ENCODE results near the gene CMTM6. TPM values are rescaled to one million over a fixed set of nuclear protein-coding genes. Genes with fewer than 3 reads are reported as not detected.

The CMTM6 gene
- total RNA-seq, 1 experiment from 2014 or later = 43.5 TPM

GRCh38 chr3:32508711-32509110 lies 6.1 kb upstream of the CMTM6 start:
- H3K56ac ChIP-seq (ENCODE audit: insufficient read length, low read depth, low read length) = no peak overlapping the region
- Mint-ChIP-seq H3K4me3 (no peak overlapping the region), H3K27me3 (ENCODE audit: low read depth) (no peaks in the 10 kb centered on the region), H3K4me1 (peaks cover 5 to 8% of the 10 kb centered on the region in 2 experiments), H3K36me3 (ENCODE audit: insufficient read depth in 1 of 3, low read depth in 3 of 3) (no peaks in the 10 kb centered on the region), H3K9me3 (no peaks in the 10 kb centered on the region), H3K27ac (no peak overlapping the region)
- H3K4ac ChIP-seq (ENCODE audit: low read depth, low read length) = no peak overlapping the region
- H2BK5ac ChIP-seq (ENCODE audit: insufficient read length, low read length) = no peak overlapping the region
- WGBS (ENCODE audit: extremely low coverage, insufficient read length, low lambda C conversion rate) = no CpG with 5 or more reads among the region's 7 CpGs
- H2BK15ac ChIP-seq (ENCODE audit: low read depth, low read length) = no peak overlapping the region
- no peaks in the 10 kb centered on the region for H3K9me3 ChIP-seq (ENCODE audit: control insufficient read depth, low read depth, low read length)
- H3K79me2 ChIP-seq (ENCODE audit: insufficient read depth, low read length) = no peaks in the 10 kb centered on the region
- H2BK12ac ChIP-seq (ENCODE audit: insufficient read length, low read depth, low read length) = no peak overlapping the region
- H3K14ac ChIP-seq (ENCODE audit: insufficient read depth, low read length) = no peak overlapping the region
- no peak overlapping the region for H3K9ac ChIP-seq (ENCODE audit: extremely low read depth, insufficient read length, low read length)
- no peaks in the 10 kb centered on the region for H3K79me1 ChIP-seq (ENCODE audit: insufficient read depth, low read depth, low read length, poor library complexity, severe bottlenecking)
- no peak overlapping the region for H2BK120ac ChIP-seq (ENCODE audit: low read depth, low read length, poor library complexity, severe bottlenecking)
- H3K18ac ChIP-seq (ENCODE audit: insufficient read length, low read depth, low read length) = no peak overlapping the region
- no peak overlapping the region for H4K5ac ChIP-seq (ENCODE audit: insufficient read length, low read depth, low read length)
- no peak overlapping the region for H3K23ac ChIP-seq (ENCODE audit: insufficient read length, low read depth, low read length)
- no peak for DNase-seq
- no peaks in the 10 kb centered on the region for H3K23me2 ChIP-seq (ENCODE audit: insufficient read length, low read depth, low read length, poor library complexity, severe bottlenecking)
- TF ChIP-seq CTCF (conservative IDR thresholded peaks at IDR 0.05) = no peak
- no peak overlapping the region for H4K91ac ChIP-seq (ENCODE audit: insufficient read length, low read depth, low read length)
- H4K8ac ChIP-seq (replicated peaks; ENCODE audit: insufficient read length, low read depth, low read length) = no peak overlapping the region
- H3T11ph ChIP-seq (ENCODE audit: low read length) = no peak overlapping the region
- H3K4me1 ChIP-seq (ENCODE audit: insufficient read depth, low read length) = no peaks in the 10 kb centered on the region; the same call in 1 of the 2 replicates
- H2AFZ ChIP-seq (ENCODE audit: low read length) = no peak overlapping the region
- H3K4me2 ChIP-seq (ENCODE audit: insufficient read depth, insufficient read length, low read length) = no peak overlapping the region
- no peak overlapping the region for H2AK5ac ChIP-seq (ENCODE audit: insufficient read length, low read length)
- no peak overlapping the region for H2BK20ac ChIP-seq (ENCODE audit: low read depth, low read length, poor library complexity, severe bottlenecking)
- no peak overlapping the region for H3K27ac ChIP-seq (ENCODE audit: insufficient read length, low read depth, low read length)
- H4K20me1 ChIP-seq (ENCODE audit: control insufficient read depth, insufficient read depth, insufficient read length) = no peaks in the 10 kb centered on the region
- H3K27me3 ChIP-seq (ENCODE audit: insufficient read depth, low read length) = no peaks in the 10 kb centered on the region
